H9 (cell line): ENCODE measurements around the gene ZNF750. TPM values are rescaled to one million over a fixed set of nuclear protein-coding genes. Genes with fewer than 3 reads are reported as not detected.

ENCODE experiments used
- DNase-seq: peaks from one replicate; pipeline ENCODE4 v3.0.0-alpha.2; 2017
- H2AFZ ChIP-seq: one replicate; pipeline ENCODE4 v1.6.1; 2013; ENCODE audit warnings: mild to moderate bottlenecking, low read length, control low read depth, moderate library complexity
- H2AK5ac ChIP-seq: 2 replicates; pipeline ENCODE4 v1.6.1; 2013; ENCODE audit warnings: low read length, control low read depth, mixed read lengths; ENCODE audit not compliant: insufficient read length
- H2BK120ac ChIP-seq: one replicate; pipeline ENCODE4 v1.6.1; 2013; ENCODE audit warnings: low read depth, mild to moderate bottlenecking, low read length, control low read depth, inconsistent platforms; ENCODE audit not compliant: poor library complexity, severe bottlenecking
- H2BK12ac ChIP-seq: 2 replicates; pipeline ENCODE4 v1.6.1; 2013; ENCODE audit warnings: low read length, control low read depth, mixed read lengths, low read depth; ENCODE audit not compliant: insufficient read length
- H2BK15ac ChIP-seq: 2 replicates; pipeline ENCODE4 v1.6.1; 2013; ENCODE audit warnings: low read depth, low read length, control low read depth
- H2BK20ac ChIP-seq: one replicate; pipeline ENCODE4 v1.6.1; 2013; ENCODE audit warnings: low read depth, mild to moderate bottlenecking, low read length, control low read depth, inconsistent platforms; ENCODE audit not compliant: poor library complexity, severe bottlenecking
- H2BK5ac ChIP-seq: 2 replicates; pipeline ENCODE4 v1.6.1; 2013; ENCODE audit warnings: low read length, control low read depth, mixed read lengths; ENCODE audit not compliant: insufficient read length
- H3K14ac ChIP-seq: 2 replicates; pipeline ENCODE4 v1.6.1; 2013; ENCODE audit warnings: low read length, control low read depth; ENCODE audit not compliant: insufficient read depth
- H3K18ac ChIP-seq: 2 replicates; pipeline ENCODE4 v1.6.1; 2013; ENCODE audit warnings: low read depth, mild to moderate bottlenecking, mixed read lengths, low read length, control low read depth; ENCODE audit not compliant: insufficient read length
- H3K23ac ChIP-seq: 2 replicates; pipeline ENCODE4 v1.6.1; 2013; ENCODE audit warnings: low read length, control low read depth, mixed read lengths, low read depth; ENCODE audit not compliant: insufficient read length
- H3K23me2 ChIP-seq: 2 replicates; pipeline ENCODE4 v1.6.1; 2013; ENCODE audit warnings: low read depth, mild to moderate bottlenecking, mixed read lengths, low read length, control low read depth; ENCODE audit not compliant: insufficient read length, poor library complexity, severe bottlenecking
- H3K27ac ChIP-seq: 2 replicates; pipeline ENCODE4 v1.5.1; 2013; ENCODE audit warnings: low read length, control low read depth, mixed read lengths, low read depth; ENCODE audit not compliant: insufficient read length
- H3K27me3 ChIP-seq: 2 replicates; pipeline ENCODE4 v1.6.1; 2013; ENCODE audit warnings: low read length, control low read depth, inconsistent platforms; ENCODE audit not compliant: insufficient read depth
- H3K4ac ChIP-seq: 2 replicates; pipeline ENCODE4 v1.6.1; 2013; ENCODE audit warnings: low read depth, mild to moderate bottlenecking, control low read depth, inconsistent platforms, low read length, moderate library complexity
- H3K4me1 ChIP-seq: 2 replicates; pipeline ENCODE4 v1.6.1; 2013; ENCODE audit warnings: low read length, control low read depth, inconsistent platforms; ENCODE audit not compliant: insufficient read depth
- H3K4me2 ChIP-seq: 2 replicates; pipeline ENCODE4 v1.6.1; 2013; ENCODE audit warnings: low read length, control low read depth, mixed read lengths; ENCODE audit not compliant: insufficient read length, insufficient read depth
- H3K56ac ChIP-seq: 2 replicates; pipeline ENCODE4 v1.6.1; 2013; ENCODE audit warnings: low read depth, mild to moderate bottlenecking, mixed read lengths, low read length, control low read depth; ENCODE audit not compliant: insufficient read length
- H3K79me1 ChIP-seq: 2 replicates; pipeline ENCODE4 v1.6.1; 2013; ENCODE audit warnings: low read depth, mild to moderate bottlenecking, moderate library complexity, low read length, control low read depth, inconsistent platforms; ENCODE audit not compliant: insufficient read depth, poor library complexity, severe bottlenecking
- H3K79me2 ChIP-seq: 2 replicates; pipeline ENCODE4 v1.6.1; 2013; ENCODE audit warnings: low read length, control low read depth, inconsistent platforms; ENCODE audit not compliant: insufficient read depth
- H3K9ac ChIP-seq: 2 replicates; pipeline ENCODE4 v1.6.1; 2013; ENCODE audit warnings: low read length, control low read depth, mixed read lengths; ENCODE audit not compliant: insufficient read length; ENCODE audit errors: extremely low read depth
- H3K9me3 ChIP-seq: one replicate; pipeline ENCODE4 v1.6.1; 2013; ENCODE audit warnings: low read depth, low read length, inconsistent platforms; ENCODE audit not compliant: control insufficient read depth
- H3T11ph ChIP-seq: one replicate; pipeline ENCODE4 v1.6.1; 2013; ENCODE audit warnings: mild to moderate bottlenecking, low read length, control low read depth, inconsistent platforms
- H4K20me1 ChIP-seq: one replicate; pipeline ENCODE4 v1.6.1; 2013; ENCODE audit not compliant: control insufficient read depth, insufficient read length, insufficient read depth
- H4K5ac ChIP-seq: 2 replicates; pipeline ENCODE4 v1.6.1; 2013; ENCODE audit warnings: low read depth, mild to moderate bottlenecking, mixed read lengths, low read length, control low read depth; ENCODE audit not compliant: insufficient read length
- H4K8ac ChIP-seq: replicated peaks from 2 replicates; pipeline ENCODE4 v1.6.1; 2013; ENCODE audit warnings: low read length, control low read depth, mixed read lengths, low read depth; ENCODE audit not compliant: insufficient read length
- H4K91ac ChIP-seq: 2 replicates; pipeline ENCODE4 v1.6.1; 2013; ENCODE audit warnings: low read depth, mild to moderate bottlenecking, moderate library complexity, mixed read lengths, low read length, control low read depth; ENCODE audit not compliant: insufficient read length
- H3K27ac Mint-ChIP-seq, 3 experiments: 2 replicates in 2 of 3; 3 replicates in 1 of 3; pipeline ENCODE4 v1.8.0; 2020 to 2021; ENCODE audit warnings: mixed read lengths in 3 of 3, mild to moderate bottlenecking in 1 of 3, moderate library complexity in 1 of 3
- H3K27me3 Mint-ChIP-seq: 2 replicates; pipeline ENCODE4 v1.8.0; 2021; ENCODE audit warnings: low read depth, mild to moderate bottlenecking, moderate library complexity, mixed read lengths
- H3K36me3 Mint-ChIP-seq, 3 experiments: 2 replicates in 2 of 3; 3 replicates in 1 of 3; pipeline ENCODE4 v1.8.0; 2020 to 2021; ENCODE audit warnings: low read depth in 3 of 3, mixed read lengths in 3 of 3; ENCODE audit not compliant: insufficient read depth in 1 of 3
- H3K4me1 Mint-ChIP-seq, 2 experiments: 2 replicates each; pipeline ENCODE4 v1.8.0; 2020; ENCODE audit warnings: mixed read lengths in 2 of 2
- H3K4me3 Mint-ChIP-seq, 2 experiments: 2 replicates in 1 of 2; 3 replicates in 1 of 2; pipeline ENCODE4 v1.8.0; 2020 to 2021; ENCODE audit warnings: mild to moderate bottlenecking in 2 of 2, mixed read lengths in 2 of 2, moderate library complexity in 1 of 2
- H3K9me3 Mint-ChIP-seq, 2 experiments: 2 replicates in 1 of 2; 3 replicates in 1 of 2; pipeline ENCODE4 v1.8.0; 2020; ENCODE audit warnings: mild to moderate bottlenecking in 2 of 2, mixed read lengths in 2 of 2, moderate library complexity in 1 of 2
- WGBS: extraction: QIAGEN DNeasy Blood & Tissue Kit; methylation state at CpG from one replicate; pipeline ENCODE4 v1.1.7; 2013; ENCODE audit warnings: missing lambda C conversion rate, low lambda C conversion rate, mixed read lengths; ENCODE audit not compliant: insufficient read length; ENCODE audit errors: extremely low coverage; 5-methylcytosine and 5-hydroxymethylcytosine counted together
- total RNA-seq: library from RNA; stranded (reverse); gene quantifications from 2 replicates; pipeline ENCODE4 v1.2.1, GENCODE V29; 2021
- TF ChIP-seq, protein P1 (sequence below): fragments of 200-600 bp; sonication (generic); conservative IDR thresholded peaks from 3 replicates; pipeline ENCODE4 v1.8.0; 2021; ENCODE audit warnings: antibody characterized with exemption, mild to moderate bottlenecking

ZNF750 gene
- total RNA-seq, 1 experiment from 2014 or later: not detected

DNA sequence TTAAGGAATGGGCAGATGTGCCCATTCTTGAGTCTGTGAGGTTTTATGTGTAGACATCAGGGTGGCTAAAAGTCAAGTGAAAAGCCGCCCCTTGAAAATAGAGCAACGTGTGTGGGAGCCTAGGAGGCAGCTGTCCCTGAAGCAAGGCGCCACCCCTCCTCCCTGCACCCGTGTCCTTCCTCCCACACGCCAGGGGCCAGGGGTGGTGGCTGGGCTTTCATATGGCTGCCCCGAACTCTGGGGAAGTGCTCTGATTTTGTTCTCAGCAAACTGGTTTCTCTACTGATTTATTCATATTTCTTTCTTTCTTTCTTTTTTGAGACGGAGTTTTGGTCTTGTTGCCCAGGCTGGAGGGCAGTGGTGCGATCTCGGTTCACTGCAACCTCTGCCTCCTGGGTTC, 4.7 kb downstream of the ZNF750 start:
- no peak overlapping the region for H4K8ac ChIP-seq
- no peak overlapping the region for H2BK15ac ChIP-seq
- H3T11ph ChIP-seq: no peak overlapping the region
- H3K79me1 ChIP-seq: no peaks in the 10 kb centered on the region
- DNase-seq: no peak
- H2BK12ac ChIP-seq: no peak overlapping the region
- H3K27ac Mint-ChIP-seq: no peak overlapping the region
- H3K4me1 ChIP-seq: 0 out of 2 replicates have a peak, but pooled peaks cover 1% of the 10 kb centered on the region
- no peak overlapping the region for H3K14ac ChIP-seq
- no peak overlapping the region for H3K4me2 ChIP-seq
- H3K4ac ChIP-seq: no peak overlapping the region
- no peaks in the 10 kb centered on the region for H3K9me3 Mint-ChIP-seq
- H2AK5ac ChIP-seq: no peak overlapping the region
- no peak overlapping the region for H2BK120ac ChIP-seq
- no peak overlapping the region for H2BK20ac ChIP-seq
- H3K27me3 ChIP-seq: no peaks in the 10 kb centered on the region
- H3K4me3 Mint-ChIP-seq: no peak overlapping the region
- no peaks in the 10 kb centered on the region for H3K23me2 ChIP-seq
- no peaks in the 10 kb centered on the region for H4K20me1 ChIP-seq
- H4K91ac ChIP-seq: no peak overlapping the region
- no peak overlapping the region for H3K56ac ChIP-seq
- no peaks in the 10 kb centered on the region for H3K27me3 Mint-ChIP-seq
- H3K4me1 Mint-ChIP-seq: peaks cover 24 to 29% of the 10 kb centered on the region in 2 experiments
- no peak overlapping the region for H3K18ac ChIP-seq
- no CpG with 5 or more reads among the region's 9 CpGs for WGBS
- H3K79me2 ChIP-seq: no peaks in the 10 kb centered on the region
- no peak overlapping the region for H3K9ac ChIP-seq
- TF ChIP-seq, protein P1, sequence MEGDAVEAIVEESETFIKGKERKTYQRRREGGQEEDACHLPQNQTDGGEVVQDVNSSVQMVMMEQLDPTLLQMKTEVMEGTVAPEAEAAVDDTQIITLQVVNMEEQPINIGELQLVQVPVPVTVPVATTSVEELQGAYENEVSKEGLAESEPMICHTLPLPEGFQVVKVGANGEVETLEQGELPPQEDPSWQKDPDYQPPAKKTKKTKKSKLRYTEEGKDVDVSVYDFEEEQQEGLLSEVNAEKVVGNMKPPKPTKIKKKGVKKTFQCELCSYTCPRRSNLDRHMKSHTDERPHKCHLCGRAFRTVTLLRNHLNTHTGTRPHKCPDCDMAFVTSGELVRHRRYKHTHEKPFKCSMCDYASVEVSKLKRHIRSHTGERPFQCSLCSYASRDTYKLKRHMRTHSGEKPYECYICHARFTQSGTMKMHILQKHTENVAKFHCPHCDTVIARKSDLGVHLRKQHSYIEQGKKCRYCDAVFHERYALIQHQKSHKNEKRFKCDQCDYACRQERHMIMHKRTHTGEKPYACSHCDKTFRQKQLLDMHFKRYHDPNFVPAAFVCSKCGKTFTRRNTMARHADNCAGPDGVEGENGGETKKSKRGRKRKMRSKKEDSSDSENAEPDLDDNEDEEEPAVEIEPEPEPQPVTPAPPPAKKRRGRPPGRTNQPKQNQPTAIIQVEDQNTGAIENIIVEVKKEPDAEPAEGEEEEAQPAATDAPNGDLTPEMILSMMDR: no peak
- H3K36me3 Mint-ChIP-seq: peaks cover 2 to 21% (median 19%) of the 10 kb centered on the region in 3 experiments; a peak in 6 of 7 replicates
- no peaks in the 10 kb centered on the region for H3K9me3 ChIP-seq
- H4K5ac ChIP-seq: no peak overlapping the region
- no peak overlapping the region for H3K23ac ChIP-seq
- no peak overlapping the region for H2AFZ ChIP-seq
- H2BK5ac ChIP-seq: no peak overlapping the region
- no peak overlapping the region for H3K27ac ChIP-seq
